Ectodermal cell (in vitro differentiated cells): Measurements from ENCODE around the gene CHRM5.
A peak's percentile ranks its signal among the peaks of the same experiment; 100 is the strongest.

ENCODE experiments used
- H3K27ac ChIP-seq: 2 replicates; pipeline ENCODE4 v1.7.0; 2013; ENCODE audit warnings: mild to moderate bottlenecking, low read depth, low read length; ENCODE audit not compliant: insufficient read depth, poor library complexity, severe bottlenecking
- H3K27me3 ChIP-seq: 2 replicates; pipeline ENCODE4 v1.7.0; 2013; ENCODE audit warnings: mild to moderate bottlenecking, low read length; ENCODE audit not compliant: insufficient read depth, control insufficient read depth, poor library complexity, severe bottlenecking
- H3K36me3 ChIP-seq: one replicate; pipeline ENCODE4 v1.7.0; 2013; ENCODE audit warnings: low read length; ENCODE audit not compliant: control insufficient read depth, insufficient read depth
- H3K4me1 ChIP-seq: one replicate; pipeline ENCODE4 v1.7.0; 2013; ENCODE audit warnings: low read length; ENCODE audit not compliant: control insufficient read depth, insufficient read depth
- H3K4me3 ChIP-seq: 2 replicates; pipeline ENCODE4 v1.7.0; 2013; ENCODE audit warnings: low read depth, low read length, control low read depth; ENCODE audit not compliant: insufficient read depth
- H3K9me3 ChIP-seq: 2 replicates; pipeline ENCODE4 v1.7.0; 2013; ENCODE audit warnings: mild to moderate bottlenecking, low read length, moderate library complexity; ENCODE audit not compliant: control insufficient read depth
- WGBS, 2 experiments: methylation state at CpG; one replicate each; pipeline ENCODE4 v1.1.7; 2013; ENCODE audit warnings: missing lambda C conversion rate in 2 of 2; 5-methylcytosine and 5-hydroxymethylcytosine counted together

Gene CHRM5

DNA sequence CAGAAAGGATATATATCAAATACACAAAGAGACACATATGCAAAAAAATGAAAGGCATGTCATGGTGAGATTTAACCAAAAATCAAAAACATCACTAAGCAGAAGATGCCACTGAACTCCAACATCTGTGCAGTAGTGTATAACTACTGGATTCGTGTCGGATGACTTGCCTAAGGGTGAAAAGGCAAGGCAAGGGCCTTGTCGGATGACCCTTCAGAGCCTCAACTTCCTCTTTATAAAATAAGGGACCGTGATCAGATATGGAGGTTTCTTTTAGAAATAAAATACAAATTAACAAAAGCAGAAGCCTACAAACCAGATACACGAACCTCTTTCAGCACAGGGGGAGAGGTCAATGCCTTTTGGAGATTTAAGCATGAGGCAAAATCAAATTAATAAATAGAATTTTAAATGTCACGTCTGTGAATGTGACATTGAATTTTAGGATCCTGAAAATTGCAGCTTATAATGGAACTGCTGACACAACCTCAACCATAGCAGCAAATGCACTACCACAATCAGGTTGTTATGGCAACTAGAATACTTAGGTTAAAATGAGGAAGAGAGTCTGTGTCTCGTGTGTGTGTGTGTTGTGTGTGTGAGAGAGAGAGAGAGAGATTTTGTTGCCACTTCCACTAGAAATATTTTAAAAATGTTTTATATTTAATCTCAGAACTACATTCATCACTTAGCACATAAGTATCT lies 8.3 kb upstream of the CHRM5 start:
- H3K4me1 ChIP-seq: no peaks in the 10 kb centered on the region
- no peaks in the 10 kb centered on the region for H3K9me3 ChIP-seq
- WGBS, 2 experiments: 89 to 99% methylated on average over 5 of the region's 7 CpGs
- no peak overlapping the region for H3K27ac ChIP-seq
- no peaks in the 10 kb centered on the region for H3K36me3 ChIP-seq
- H3K27me3 ChIP-seq: no peaks in the 10 kb centered on the region
- H3K4me3 ChIP-seq: no peak overlapping the region

DNA sequence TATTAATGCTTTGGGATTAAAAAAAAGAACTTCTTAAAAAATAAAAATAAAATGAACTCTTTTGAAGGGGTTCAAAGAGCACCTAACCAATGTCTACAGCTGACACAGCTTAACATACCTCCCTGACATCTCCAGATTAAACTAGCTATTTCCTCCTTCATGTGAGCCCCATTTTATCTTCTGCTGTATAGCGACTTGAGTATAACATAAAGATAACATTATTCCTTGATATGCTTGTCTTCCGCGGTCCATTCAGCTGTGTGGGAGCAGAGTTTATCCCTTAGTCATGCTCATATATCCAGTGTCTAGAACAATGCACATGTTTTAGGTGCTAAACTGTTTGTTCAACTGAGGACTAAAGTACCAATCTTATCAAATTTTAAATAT lies 7.8 kb upstream of the CHRM5 start:
- WGBS, 2 experiments: 97 to 98% methylated on average over 3 of the region's 3 CpGs
- no peak overlapping the region for H3K27ac ChIP-seq

DNA sequence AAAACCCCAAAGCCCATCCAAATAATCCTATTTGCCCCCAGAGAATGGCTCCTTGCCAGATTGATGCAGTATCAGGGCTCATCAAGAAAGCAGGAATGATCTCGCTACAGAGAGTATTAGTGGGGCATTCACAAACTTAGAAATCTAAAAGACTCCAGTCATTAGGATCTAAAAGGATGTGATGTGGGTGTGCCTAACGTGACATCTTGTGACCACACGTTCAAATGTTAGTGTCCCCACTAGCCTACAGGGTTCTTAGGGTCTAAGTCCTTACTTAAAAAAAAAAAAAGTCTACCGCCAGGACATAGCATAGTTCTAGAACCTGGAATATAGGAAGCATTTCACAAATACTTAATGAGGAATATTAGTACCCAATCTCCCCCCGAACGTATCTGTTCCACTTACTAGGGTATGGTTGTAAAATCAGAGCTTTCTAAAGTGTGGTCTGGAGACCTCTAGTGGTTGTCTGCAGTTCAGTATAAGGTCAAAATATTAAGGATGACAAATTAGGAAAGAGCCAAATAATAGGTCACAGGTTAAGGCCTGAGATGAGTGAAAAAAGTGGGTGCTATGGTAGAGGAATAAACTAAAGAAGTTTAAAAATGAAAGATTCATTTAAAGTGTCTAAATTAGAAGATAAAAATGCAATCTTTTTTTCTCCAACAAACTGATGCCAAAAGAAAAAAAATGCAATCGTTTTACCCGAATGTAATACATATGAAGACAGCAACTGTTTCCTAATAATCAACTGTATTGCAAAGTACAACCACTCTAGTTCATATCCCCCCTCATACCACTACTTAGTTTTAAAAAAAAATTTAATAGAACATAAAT lies 4.2 kb upstream of the CHRM5 start:
- no peak overlapping the region for H3K4me3 ChIP-seq
- no peaks in the 10 kb centered on the region for H3K27me3 ChIP-seq
- 68 to 74% methylated on average over 5 to 8 of the region's 8 CpGs for WGBS, 2 experiments

More for the DNA sequence above, 7.8 kb upstream of the CHRM5 start:
- no peaks in the 10 kb centered on the region for H3K9me3 ChIP-seq
- H3K27me3 ChIP-seq: no peaks in the 10 kb centered on the region
- H3K36me3 ChIP-seq: no peaks in the 10 kb centered on the region
- no peaks in the 10 kb centered on the region for H3K4me1 ChIP-seq
- no peak overlapping the region for H3K4me3 ChIP-seq

DNA sequence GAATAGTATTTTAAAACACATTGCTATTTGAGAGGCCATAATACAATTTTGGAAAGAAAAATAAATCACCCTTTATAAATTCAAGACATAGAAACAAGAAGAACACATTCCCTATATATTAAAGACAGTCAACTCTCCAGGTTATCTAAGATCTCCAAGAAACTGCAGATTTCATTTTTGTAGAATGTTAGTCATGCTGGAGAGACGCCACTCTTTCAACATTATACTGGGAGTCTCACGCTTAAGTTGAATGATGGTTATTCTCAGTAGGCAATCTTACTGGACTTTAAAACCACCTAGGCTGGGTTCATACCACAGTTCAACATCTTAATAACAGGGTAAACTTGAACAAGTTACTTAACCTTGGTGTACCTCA lies 3.6 kb upstream of the CHRM5 start:
- H3K27me3 ChIP-seq: no peaks in the 10 kb centered on the region
- no peak overlapping the region for H3K4me3 ChIP-seq
- H3K36me3 ChIP-seq: no peaks in the 10 kb centered on the region
- no peak overlapping the region for H3K27ac ChIP-seq
- 79 to 97% methylated on average over 2 of the region's 2 CpGs for WGBS, 2 experiments
- H3K9me3 ChIP-seq: no peaks in the 10 kb centered on the region
- H3K4me1 ChIP-seq: no peaks in the 10 kb centered on the region

More for the DNA sequence above, 4.2 kb upstream of the CHRM5 start:
- Histone ChIP-seq H3K4me1 (no peaks in the 10 kb centered on the region), H3K9me3 (no peaks in the 10 kb centered on the region), H3K36me3 (no peaks in the 10 kb centered on the region), H3K27ac (no peak overlapping the region)

DNA sequence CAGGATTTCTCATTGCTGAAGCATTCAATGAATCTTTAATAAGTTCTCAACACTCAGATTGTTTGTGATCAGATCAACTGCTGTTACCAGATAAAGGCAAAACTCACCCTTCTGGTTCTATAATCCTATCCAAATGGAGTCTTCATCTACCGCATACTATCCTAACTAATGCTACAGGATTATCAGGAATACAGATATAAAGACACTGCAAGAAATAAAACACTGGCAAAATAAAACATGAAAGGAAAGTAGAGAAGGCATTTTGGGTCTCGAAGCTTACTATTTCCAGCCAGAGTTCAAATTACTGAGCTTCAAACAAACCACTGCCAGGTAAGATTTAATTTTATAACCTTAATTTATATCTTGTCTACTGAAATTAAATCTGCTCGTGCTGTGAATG lies 524 bp downstream of the CHRM5 start:
- Histone ChIP-seq H3K9me3 (no peaks in the 10 kb centered on the region), H3K4me3 (no peak overlapping the region), H3K27ac (no peak overlapping the region), H3K36me3 (no peaks in the 10 kb centered on the region), H3K27me3 (no peaks in the 10 kb centered on the region), H3K4me1 (no peaks in the 10 kb centered on the region)
- 93 to 100% methylated on average over 1 to 3 of the region's 3 CpGs for WGBS, 2 experiments

DNA sequence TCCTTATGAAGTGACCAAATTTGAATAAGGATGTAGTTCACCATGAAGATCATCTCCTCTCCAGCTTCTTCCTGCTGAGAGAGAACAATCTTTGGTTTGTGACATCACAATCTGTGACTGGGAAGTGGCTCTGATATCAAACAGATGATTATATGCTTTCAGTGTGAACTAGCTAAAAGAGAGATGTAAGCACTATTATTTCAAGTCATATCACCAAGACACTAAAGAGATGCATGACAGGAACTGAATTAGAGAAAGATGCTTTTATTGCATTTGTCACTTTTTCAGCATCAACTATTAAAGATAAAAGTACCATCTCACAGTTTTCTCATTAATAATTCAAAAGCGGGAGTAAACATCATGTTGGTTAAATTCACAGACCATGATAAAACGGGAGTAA lies 3.5 kb downstream of the CHRM5 start:
- WGBS, 2 experiments: 95 to 100% methylated on average over 2 of the region's 2 CpGs

DNA sequence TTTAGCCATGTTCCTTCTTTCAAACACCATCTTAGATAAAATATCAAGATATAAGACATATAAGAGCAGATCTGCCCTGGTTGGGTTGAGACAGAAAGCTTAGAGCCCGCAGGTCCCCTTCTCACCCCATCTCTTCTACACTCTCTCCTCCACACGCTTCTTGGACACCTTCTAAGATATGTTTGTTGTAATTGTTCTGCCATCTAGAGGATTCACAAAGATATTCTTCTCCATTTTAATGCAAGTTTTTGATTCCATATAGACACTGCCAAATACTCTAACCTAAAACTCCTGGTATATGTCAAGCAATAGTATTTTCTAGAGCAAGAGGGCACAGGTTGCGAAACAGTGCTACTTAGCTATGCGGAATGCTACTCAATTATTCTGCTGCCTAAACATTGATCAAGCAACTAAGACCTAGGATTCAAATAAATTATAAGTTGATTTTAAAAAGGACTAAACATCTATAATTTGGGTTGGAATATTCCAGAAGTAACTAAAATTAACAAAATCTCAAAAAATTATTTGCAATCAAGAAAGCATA lies 6.8 kb downstream of the CHRM5 start:
- Histone ChIP-seq H3K27me3 (no peaks in the 10 kb centered on the region), H3K4me1 (no peaks in the 10 kb centered on the region), H3K36me3 (no peaks in the 10 kb centered on the region), H3K4me3 (no peak overlapping the region), H3K9me3 (no peaks in the 10 kb centered on the region), H3K27ac (no peak overlapping the region)
- WGBS, 2 experiments: 90 to 92% methylated on average over 2 to 4 of the region's 4 CpGs

More for the DNA sequence above, 3.5 kb downstream of the CHRM5 start:
- H3K36me3 ChIP-seq: no peaks in the 10 kb centered on the region
- H3K4me1 ChIP-seq: no peaks in the 10 kb centered on the region
- no peaks in the 10 kb centered on the region for H3K9me3 ChIP-seq
- H3K4me3 ChIP-seq: no peak overlapping the region
- no peak overlapping the region for H3K27ac ChIP-seq
- no peaks in the 10 kb centered on the region for H3K27me3 ChIP-seq

DNA sequence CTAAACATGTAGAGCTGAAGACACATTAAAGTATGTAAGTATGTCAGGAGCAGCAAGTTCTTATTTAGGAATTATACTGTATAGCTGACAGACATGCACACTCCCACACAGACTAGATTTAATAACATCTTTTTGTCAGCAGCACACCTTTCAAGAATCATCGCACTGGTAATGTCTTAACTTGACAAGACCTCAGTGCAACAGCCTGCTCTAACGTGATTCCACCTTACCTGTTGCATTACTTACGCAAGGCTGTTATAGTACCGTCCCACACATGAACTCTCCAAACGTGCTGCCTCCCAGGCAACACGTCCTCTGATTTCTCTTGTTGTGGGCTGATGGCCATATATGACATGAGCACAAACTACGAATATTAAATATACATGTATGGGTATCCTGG lies 11.9 kb downstream of the CHRM5 start:
- Histone ChIP-seq H3K9me3 (no peaks in the 10 kb centered on the region), H3K36me3 (no peaks in the 10 kb centered on the region), H3K4me1 (peaks cover 3% of the 10 kb centered on the region), H3K27me3 (no peaks in the 10 kb centered on the region), H3K4me3 (no peak overlapping the region), H3K27ac (no peak overlapping the region)
- WGBS, 2 experiments: 67 to 78% methylated on average over 6 to 7 of the region's 7 CpGs

DNA sequence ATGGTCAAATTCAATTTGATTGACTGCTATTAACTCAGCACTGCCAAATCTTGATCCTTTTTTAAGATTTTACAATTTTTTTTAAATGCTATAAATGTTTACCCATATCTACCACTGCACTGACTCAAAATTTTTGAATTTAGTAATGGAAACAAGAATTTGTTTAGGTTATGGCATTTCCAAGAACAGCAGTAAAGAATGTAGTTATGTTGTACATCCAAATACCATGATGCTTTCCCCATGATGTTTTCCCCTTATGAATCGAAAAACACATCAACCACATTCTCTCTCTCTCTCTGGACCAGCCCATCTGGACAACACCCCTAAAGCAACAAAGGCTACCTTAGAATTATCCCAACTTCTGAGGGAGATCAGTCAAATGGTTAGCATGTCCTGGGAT lies 14.2 kb downstream of the CHRM5 start:
- Histone ChIP-seq H3K27me3 (no peaks in the 10 kb centered on the region), H3K4me1 (peaks cover 7% of the 10 kb centered on the region), H3K9me3 (no peaks in the 10 kb centered on the region), H3K27ac (no peak overlapping the region), H3K36me3 (no peaks in the 10 kb centered on the region), H3K4me3 (no peak overlapping the region)
- WGBS, 2 experiments: 96 to 100% methylated on average over 1 of the region's 1 CpG

DNA sequence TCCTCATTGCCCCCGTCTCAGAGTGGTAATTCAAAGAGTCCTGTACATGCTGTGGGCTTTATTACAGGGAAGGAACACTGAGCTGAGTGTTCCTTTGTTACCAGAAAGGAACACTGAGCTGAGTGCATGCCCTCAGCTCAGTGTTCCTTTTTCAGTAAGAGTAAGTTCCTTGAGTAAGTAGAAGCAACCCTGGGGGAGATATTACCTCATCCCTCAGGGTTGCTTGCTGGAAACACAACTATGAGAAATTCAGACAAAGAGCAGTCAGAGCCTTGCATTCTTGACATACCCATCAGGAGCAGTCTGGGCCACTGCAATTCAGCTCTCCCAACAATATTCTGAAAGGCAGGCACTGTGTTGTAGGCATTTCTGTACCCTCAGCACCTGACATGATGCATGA lies 17.0 kb downstream of the CHRM5 start:
- 57 to 62% methylated on average over 1 of the region's 1 CpG for WGBS, 2 experiments
- peak overlapping the region; percentile 67 for H3K27ac ChIP-seq

More for the DNA sequence above, 17.0 kb downstream of the CHRM5 start:
- Histone ChIP-seq H3K4me3 (no peak overlapping the region), H3K36me3 (no peaks in the 10 kb centered on the region), H3K4me1 (peaks cover 7% of the 10 kb centered on the region), H3K9me3 (no peaks in the 10 kb centered on the region), H3K27me3 (no peaks in the 10 kb centered on the region)
